Prostate gland (tissue), 2 donors: ENCODE measurements around the gene GULP1.

ENCODE experiments used
- POLR2A ChIP-seq: fragments of 450-650 bp; IDR thresholded peaks from one replicate; pipeline ENCODE4 v1.6.1; 2016; ENCODE audit warnings: antibody characterized with exemption, mild to moderate bottlenecking
- TF ChIP-seq, protein P1 (sequence below), 4 experiments: fragments of 200-600 bp in 2 of 4; fragments of 450-650 bp in 2 of 4; sonication (generic) in 2 of 4; IDR thresholded peaks; 1 replicate in 3 of 4; 2 replicates in 1 of 4; pipeline ENCODE4 v1.5.1; 2016 to 2019; ENCODE audit warnings: antibody characterized with exemption in 4 of 4, mild to moderate bottlenecking in 2 of 4, moderate library complexity in 2 of 4

DNA sequence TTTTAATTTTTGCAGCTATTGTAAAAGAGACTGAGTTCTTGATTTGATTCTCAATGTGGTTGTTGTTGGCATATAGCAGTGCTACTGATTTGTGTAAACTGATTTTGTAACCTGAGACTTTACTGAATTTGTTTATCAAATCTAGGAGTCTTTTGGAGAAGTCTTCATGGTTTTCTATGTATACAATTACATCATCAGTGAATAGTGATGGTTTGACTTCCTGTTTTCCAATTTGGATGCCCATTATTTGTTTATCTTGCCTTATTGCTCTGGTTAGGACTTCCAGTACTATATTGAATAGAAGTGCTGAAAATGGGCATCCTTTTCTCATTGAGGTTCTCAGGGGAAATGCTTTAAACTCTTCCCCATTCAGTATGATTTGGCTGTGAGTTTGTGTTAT lies 99.7 kb downstream of the GULP1 start:
- TF ChIP-seq, protein P1, sequence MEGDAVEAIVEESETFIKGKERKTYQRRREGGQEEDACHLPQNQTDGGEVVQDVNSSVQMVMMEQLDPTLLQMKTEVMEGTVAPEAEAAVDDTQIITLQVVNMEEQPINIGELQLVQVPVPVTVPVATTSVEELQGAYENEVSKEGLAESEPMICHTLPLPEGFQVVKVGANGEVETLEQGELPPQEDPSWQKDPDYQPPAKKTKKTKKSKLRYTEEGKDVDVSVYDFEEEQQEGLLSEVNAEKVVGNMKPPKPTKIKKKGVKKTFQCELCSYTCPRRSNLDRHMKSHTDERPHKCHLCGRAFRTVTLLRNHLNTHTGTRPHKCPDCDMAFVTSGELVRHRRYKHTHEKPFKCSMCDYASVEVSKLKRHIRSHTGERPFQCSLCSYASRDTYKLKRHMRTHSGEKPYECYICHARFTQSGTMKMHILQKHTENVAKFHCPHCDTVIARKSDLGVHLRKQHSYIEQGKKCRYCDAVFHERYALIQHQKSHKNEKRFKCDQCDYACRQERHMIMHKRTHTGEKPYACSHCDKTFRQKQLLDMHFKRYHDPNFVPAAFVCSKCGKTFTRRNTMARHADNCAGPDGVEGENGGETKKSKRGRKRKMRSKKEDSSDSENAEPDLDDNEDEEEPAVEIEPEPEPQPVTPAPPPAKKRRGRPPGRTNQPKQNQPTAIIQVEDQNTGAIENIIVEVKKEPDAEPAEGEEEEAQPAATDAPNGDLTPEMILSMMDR (IDR thresholded peaks at IDR 0.05): no peak
- TF ChIP-seq POLR2A: no peak
